HEK293 (cell line): Measurements from ENCODE around the gene FAM76B.

Source experiments
- CTCF ChIA-PET: fragments of 350-600 bp; formaldehyde crosslinking; extraction: SDS; loops from one replicate; lab custom pipeline; 2021; ENCODE audit warnings: antibody characterized with exemption; lab: Yijun Ruan, JAX
- POLR2A ChIA-PET: fragments of 300-600 bp; formaldehyde crosslinking; extraction: SDS; loops from one replicate; lab custom pipeline; 2020; ENCODE audit warnings: antibody characterized with exemption, inconsistent platforms; lab: Yijun Ruan, JAX
- H3K27ac ChIP-seq: fragments of 200-500 bp; sonication (Bioruptor generic); 2 replicates; pipeline ENCODE4 v1.5.1; 2014; ENCODE audit warnings: low read depth, low read length, control low read depth, inconsistent platforms; ENCODE audit errors: extremely low read depth
- H3K36me3 ChIP-seq, 2 experiments: fragments of 200-500 bp in 1 of 2; sonication (Bioruptor generic) in 1 of 2; 1 replicate in 1 of 2; 2 replicates in 1 of 2; pipeline ENCODE4 v1.5.1; 2014 to 2017; ENCODE audit warnings: inconsistent platforms in 2 of 2, low read length in 2 of 2; ENCODE audit not compliant: control insufficient read depth in 2 of 2, insufficient read depth in 1 of 2
- H3K4me1 ChIP-seq: fragments of 200-500 bp; sonication (Bioruptor generic); 2 replicates; pipeline ENCODE4 v1.5.1; 2014; ENCODE audit warnings: mild to moderate bottlenecking, low read length, inconsistent platforms; ENCODE audit not compliant: control insufficient read depth, insufficient read depth
- H3K4me3 ChIP-seq: 2 replicates; pipeline ENCODE4 v1.5.1; 2011; ENCODE audit warnings: low read depth, mild to moderate bottlenecking, control low read depth, low read length, moderate library complexity
- H3K9me3 ChIP-seq: fragments of 200-500 bp; sonication (Bioruptor generic); 2 replicates; pipeline ENCODE4 v1.5.1; 2014; ENCODE audit warnings: low read depth, low read length, inconsistent platforms; ENCODE audit not compliant: control insufficient read depth, insufficient read depth
- BCL11B ChIP-seq: fragments of 450-650 bp; formaldehyde crosslinking; IDR thresholded peaks from 2 replicates; pipeline ENCODE4 v1.5.1; 2016; ENCODE audit warnings: low read depth, missing biosample characterization, missing genetic modification characterization
- OSR2 ChIP-seq: fragments of 450-650 bp; formaldehyde crosslinking; IDR thresholded peaks from 2 replicates; pipeline ENCODE4 v1.5.1; 2016; ENCODE audit warnings: missing biosample characterization, missing genetic modification characterization
- ZNF112 ChIP-seq: fragments of 450-650 bp; formaldehyde crosslinking; IDR thresholded peaks from 2 replicates; pipeline ENCODE4 v1.5.0; 2017; ENCODE audit warnings: missing biosample characterization, missing genetic modification characterization
- ZNF121 ChIP-seq: fragments of 450-650 bp; formaldehyde crosslinking; IDR thresholded peaks from 2 replicates; pipeline ENCODE4 v1.5.1; 2016; ENCODE audit warnings: missing biosample characterization, missing genetic modification characterization
- ZNF248 ChIP-seq: fragments of 450-650 bp; formaldehyde crosslinking; IDR thresholded peaks from 2 replicates; pipeline ENCODE4 v1.5.1; 2017; ENCODE audit warnings: missing biosample characterization, missing genetic modification characterization
- ZNF629 ChIP-seq: fragments of 450-650 bp; formaldehyde crosslinking; IDR thresholded peaks from 2 replicates; pipeline ENCODE4 v1.5.1; 2017; ENCODE audit warnings: missing biosample characterization, missing genetic modification characterization
- ZNF707 ChIP-seq: fragments of 450-650 bp; formaldehyde crosslinking; IDR thresholded peaks from 2 replicates; pipeline ENCODE4 v1.5.1; 2016; ENCODE audit warnings: missing biosample characterization, missing genetic modification characterization
- ZNF791 ChIP-seq: fragments of 450-650 bp; formaldehyde crosslinking; IDR thresholded peaks from 2 replicates; pipeline ENCODE4 v1.5.1; 2016; ENCODE audit warnings: missing biosample characterization, missing genetic modification characterization
- ZXDB ChIP-seq: fragments of 450-650 bp; formaldehyde crosslinking; IDR thresholded peaks from 2 replicates; pipeline ENCODE4 v1.5.1; 2016; ENCODE audit warnings: missing biosample characterization, missing genetic modification characterization
- TF ChIP-seq, protein P1 (sequence below): fragments of 450-650 bp; formaldehyde crosslinking; IDR thresholded peaks from 2 replicates; pipeline ENCODE4 v1.5.1; 2016; ENCODE audit warnings: missing biosample characterization, missing genetic modification characterization
- TF ChIP-seq, protein P2 (sequence below): sonication (generic); formaldehyde crosslinking; IDR thresholded peaks from 2 replicates; pipeline ENCODE4 v1.8.1; 2022; ENCODE audit warnings: mild to moderate bottlenecking, moderate library complexity, missing genetic modification reagents

FAM76B gene

DNA sequence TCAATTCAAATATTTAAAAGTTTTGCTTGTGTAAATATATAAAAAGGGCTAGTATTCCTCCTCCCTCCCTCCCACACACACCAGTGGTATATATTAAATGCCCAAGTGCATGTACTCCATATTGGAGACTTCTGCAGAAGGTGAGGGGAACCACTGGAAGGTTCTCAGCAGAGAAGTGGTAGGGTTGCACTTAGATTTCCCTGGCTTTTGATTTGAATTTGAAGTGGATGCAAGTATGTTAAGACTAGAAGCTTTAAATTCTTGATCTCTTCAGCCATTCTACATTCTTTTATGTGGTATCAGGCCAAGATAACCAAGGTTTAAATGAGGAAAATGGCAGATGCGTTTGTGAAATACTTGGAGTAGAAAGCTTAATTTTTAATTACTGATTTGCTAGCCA is 43.8 kb upstream of the FAM76B start:
- peaks cover 0 to 83% of the 10 kb centered on the region in 2 experiments; a peak in 2 of 3 replicates for H3K36me3 ChIP-seq
- TF ChIP-seq, protein P1, sequence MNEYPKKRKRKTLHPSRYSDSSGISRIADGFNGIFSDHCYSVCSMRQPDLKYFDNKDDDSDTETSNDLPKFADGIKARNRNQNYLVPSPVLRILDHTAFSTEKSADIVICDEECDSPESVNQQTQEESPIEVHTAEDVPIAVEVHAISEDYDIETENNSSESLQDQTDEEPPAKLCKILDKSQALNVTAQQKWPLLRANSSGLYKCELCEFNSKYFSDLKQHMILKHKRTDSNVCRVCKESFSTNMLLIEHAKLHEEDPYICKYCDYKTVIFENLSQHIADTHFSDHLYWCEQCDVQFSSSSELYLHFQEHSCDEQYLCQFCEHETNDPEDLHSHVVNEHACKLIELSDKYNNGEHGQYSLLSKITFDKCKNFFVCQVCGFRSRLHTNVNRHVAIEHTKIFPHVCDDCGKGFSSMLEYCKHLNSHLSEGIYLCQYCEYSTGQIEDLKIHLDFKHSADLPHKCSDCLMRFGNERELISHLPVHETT = no peak
- no peak for TF ChIP-seq ZNF248 (tag by site-specific recombination)
- TF ChIP-seq, all 188 proteins: peak for 0
- POLR2A ChIA-PET = no interaction called here
- no peaks in the 10 kb centered on the region for H3K9me3 ChIP-seq
- no peak overlapping the region for H3K4me3 ChIP-seq
- no peaks in the 10 kb centered on the region for H3K4me1 ChIP-seq
- no peak overlapping the region for H3K27ac ChIP-seq
- CTCF ChIA-PET = interaction anchor here (1.2 to 1.9 kb wide), 4 partner anchors 12 to 560 kb away, joined by 4 to 6 read pairs (median 5); partner anchors contain the start of gene MAML2

DNA sequence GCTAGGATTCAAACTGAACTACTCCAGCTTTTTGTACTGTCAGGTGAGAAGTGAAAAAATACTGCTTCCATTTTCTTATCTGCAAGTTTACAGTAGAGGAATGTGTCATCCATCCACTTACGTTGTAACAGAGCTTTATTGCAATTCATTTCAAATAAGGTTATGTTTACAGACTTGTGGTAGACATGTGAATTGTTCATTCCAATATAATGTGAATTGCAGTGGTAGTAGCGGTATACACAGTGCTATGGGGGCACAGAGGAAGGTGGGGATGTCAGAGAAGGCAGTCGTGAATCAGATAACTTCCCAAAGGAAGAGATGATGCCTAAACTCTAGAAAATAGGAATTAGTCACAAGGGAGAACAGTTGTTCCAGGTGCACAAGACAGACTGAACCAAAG is 43.2 kb upstream of the FAM76B start:
- CTCF ChIA-PET = interaction anchor here (0.7 to 1.9 kb wide), 3 partner anchors 16 to 679 kb away, joined by 4 to 6 read pairs (median 5); partner anchors contain the start of gene MAML2
- H3K36me3 ChIP-seq = peaks cover 0 to 82% of the 10 kb centered on the region in 2 experiments; a peak in 2 of 3 replicates

DNA sequence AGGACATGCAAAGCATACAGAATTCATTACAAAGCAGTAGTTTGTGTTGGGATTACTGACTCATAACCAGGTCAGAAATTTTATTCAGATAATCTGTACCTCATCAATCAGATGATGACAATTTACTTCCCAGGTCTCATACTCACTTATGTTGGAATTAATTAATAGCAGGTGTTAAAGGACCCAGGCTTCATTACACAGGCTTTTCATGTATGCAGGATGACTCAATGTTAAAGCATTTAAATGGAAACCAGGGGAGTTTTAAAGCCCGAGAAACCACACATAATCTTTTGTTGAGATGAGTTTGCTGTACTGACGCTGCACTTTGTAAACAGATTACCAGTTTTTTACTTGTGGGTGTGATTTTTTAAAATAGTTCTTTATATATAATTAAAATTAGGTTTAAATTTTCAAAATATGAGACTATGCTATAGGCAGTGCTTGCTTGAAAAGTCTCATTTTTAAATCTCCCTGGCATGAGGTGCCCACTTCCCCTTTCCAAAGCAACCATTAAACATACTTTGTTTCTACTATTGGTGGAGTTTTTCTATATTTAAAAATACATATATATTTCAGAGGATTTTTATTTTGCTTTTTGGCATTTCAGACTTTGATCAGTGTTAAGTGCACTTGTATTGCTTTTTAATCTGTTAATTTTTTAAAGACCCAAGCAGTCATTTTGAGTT is 41.8 kb upstream of the FAM76B start:
- no peaks in the 10 kb centered on the region for H3K9me3 ChIP-seq
- CTCF ChIA-PET = interaction anchor here (1.0 to 1.1 kb wide), 2 partner anchors 9 to 14 kb away, joined by 3 read pairs; no protein-coding TSS in a partner anchor
- no peak overlapping the region for H3K4me3 ChIP-seq
- no peaks in the 10 kb centered on the region for H3K4me1 ChIP-seq
- peaks cover 0 to 74% of the 10 kb centered on the region in 2 experiments; a peak in 2 of 3 replicates for H3K36me3 ChIP-seq
- POLR2A ChIA-PET = no interaction called here
- H3K27ac ChIP-seq = no peak overlapping the region
- no peak for TF ChIP-seq ZNF112 (tag by site-specific recombination)
- TF ChIP-seq ZNF707 = no peak
- TF ChIP-seq BCL11B = no peak

More for the DNA sequence above, 43.2 kb upstream of the FAM76B start:
- H3K9me3 ChIP-seq = no peaks in the 10 kb centered on the region
- no peak overlapping the region for H3K27ac ChIP-seq
- POLR2A ChIA-PET = no interaction called here
- H3K4me3 ChIP-seq = no peak overlapping the region
- H3K4me1 ChIP-seq = no peaks in the 10 kb centered on the region
- TF ChIP-seq ZXDB = no peak
- TF ChIP-seq ZNF121 (tag by site-specific recombination) = no peak
- TF ChIP-seq, protein P2, sequence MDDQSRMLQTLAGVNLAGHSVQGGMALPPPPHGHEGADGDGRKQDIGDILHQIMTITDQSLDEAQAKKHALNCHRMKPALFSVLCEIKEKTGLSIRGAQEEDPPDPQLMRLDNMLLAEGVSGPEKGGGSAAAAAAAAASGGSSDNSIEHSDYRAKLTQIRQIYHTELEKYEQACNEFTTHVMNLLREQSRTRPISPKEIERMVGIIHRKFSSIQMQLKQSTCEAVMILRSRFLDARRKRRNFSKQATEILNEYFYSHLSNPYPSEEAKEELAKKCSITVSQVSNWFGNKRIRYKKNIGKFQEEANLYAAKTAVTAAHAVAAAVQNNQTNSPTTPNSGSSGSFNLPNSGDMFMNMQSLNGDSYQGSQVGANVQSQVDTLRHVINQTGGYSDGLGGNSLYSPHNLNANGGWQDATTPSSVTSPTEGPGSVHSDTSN (CRISPR knock-in tag) = no peak
- TF ChIP-seq OSR2 (tag by site-specific recombination) = 0 out of 2 replicates have a peak, but pooled peaks have one; percentile 28

DNA sequence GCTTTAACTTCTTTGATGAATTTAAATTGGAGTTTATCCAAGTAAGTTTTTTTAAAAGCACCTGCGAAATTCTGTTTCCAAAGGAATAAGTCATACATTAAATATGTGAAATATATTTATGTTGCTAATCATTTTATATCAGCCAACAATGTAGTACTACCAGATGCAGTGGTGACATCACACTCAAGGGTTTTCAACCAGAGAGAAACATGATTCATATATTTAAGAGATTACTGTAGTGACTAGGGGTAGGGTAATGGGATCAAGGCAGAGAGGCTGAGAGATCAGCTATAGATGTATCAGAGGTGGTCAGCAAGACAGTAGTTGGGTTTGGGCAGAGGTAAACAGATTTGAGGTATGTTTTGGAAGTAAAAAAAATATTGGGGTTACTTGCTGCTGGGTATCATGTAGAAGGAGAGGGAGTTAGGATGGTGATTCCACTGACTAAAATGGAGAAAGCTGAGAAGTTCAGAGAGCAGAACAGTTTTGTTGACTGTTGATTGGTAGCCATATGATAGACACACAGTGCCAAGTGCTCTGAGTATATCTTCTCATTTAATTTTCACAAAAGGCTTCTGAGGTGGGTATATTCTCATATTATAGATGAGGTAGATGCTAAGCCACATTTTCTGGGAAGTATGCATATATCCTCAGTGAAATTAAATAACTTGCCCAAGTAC is 40.1 kb upstream of the FAM76B start:
- Histone ChIP-seq H3K4me1 (no peaks in the 10 kb centered on the region), H3K9me3 (no peaks in the 10 kb centered on the region), H3K4me3 (no peak overlapping the region), H3K36me3 (peaks cover 0 to 66% of the 10 kb centered on the region in 2 experiments), H3K27ac (no peak overlapping the region)
- TF ChIP-seq ZNF791 = no peak
- TF ChIP-seq ZNF629 (tag by site-specific recombination) = peak; percentile 21; the same call in 1 of the 2 replicates
- ChIA-PET POLR2A (no interaction called here), CTCF (interaction anchor here (0.9 to 1.0 kb wide), 2 partner anchors 10 to 596 kb away, joined by 3 read pairs; no protein-coding TSS in a partner anchor)
